Endodermal cell (in vitro differentiated cells): Measurements from ENCODE around the gene STK35. TPM values are rescaled to one million over a fixed set of nuclear protein-coding genes. Genes with fewer than 3 reads are reported as not detected.

Source experiments
- DNase-seq: peaks from one replicate; pipeline ENCODE4 v3.0.0-alpha.2; 2017
- H3K27ac ChIP-seq: 2 replicates; pipeline ENCODE4 v1.5.1; 2013; ENCODE audit warnings: mild to moderate bottlenecking, low read depth, low read length, moderate library complexity
- H3K27me3 ChIP-seq: 2 replicates; pipeline ENCODE4 v1.6.1; 2013; ENCODE audit warnings: mild to moderate bottlenecking, low read length, moderate library complexity; ENCODE audit not compliant: insufficient read depth, control insufficient read depth, poor library complexity, severe bottlenecking
- H3K36me3 ChIP-seq: 2 replicates; pipeline ENCODE4 v1.7.0; 2013; ENCODE audit warnings: mild to moderate bottlenecking, low read length, moderate library complexity; ENCODE audit not compliant: control insufficient read depth, insufficient read depth
- H3K4me1 ChIP-seq: one replicate; pipeline ENCODE4 v1.7.0; 2013; ENCODE audit warnings: low read length; ENCODE audit not compliant: control insufficient read depth, insufficient read depth
- H3K4me3 ChIP-seq: 2 replicates; pipeline ENCODE4 v1.5.1; 2013; ENCODE audit warnings: mild to moderate bottlenecking, low read length, moderate library complexity
- H3K9ac ChIP-seq: 2 replicates; pipeline ENCODE4 v1.6.1; 2013; ENCODE audit warnings: mild to moderate bottlenecking, low read length, moderate library complexity; ENCODE audit not compliant: poor library complexity, severe bottlenecking; ENCODE audit errors: extremely low read depth
- H3K9me3 ChIP-seq: 2 replicates; pipeline ENCODE4 v1.6.1; 2013; ENCODE audit warnings: mild to moderate bottlenecking, low read length, moderate library complexity; ENCODE audit not compliant: control insufficient read depth
- H3K27ac Mint-ChIP-seq: 2 replicates; pipeline ENCODE4 v1.8.0; 2020; ENCODE audit warnings: mixed read lengths
- H3K27me3 Mint-ChIP-seq: 2 replicates; pipeline ENCODE4 v1.8.0; 2021; ENCODE audit warnings: mild to moderate bottlenecking, mixed read lengths; ENCODE audit not compliant: insufficient read depth
- H3K36me3 Mint-ChIP-seq: 2 replicates; pipeline ENCODE4 v1.8.0; 2020; ENCODE audit warnings: low read depth, mixed read lengths
- H3K4me1 Mint-ChIP-seq: 2 replicates; pipeline ENCODE4 v1.8.0; 2020; ENCODE audit warnings: mixed read lengths
- H3K4me3 Mint-ChIP-seq: 2 replicates; pipeline ENCODE4 v1.8.0; 2020; ENCODE audit warnings: mild to moderate bottlenecking, moderate library complexity, mixed read lengths
- H3K9me3 Mint-ChIP-seq: 2 replicates; pipeline ENCODE4 v1.8.0; 2020; ENCODE audit warnings: mild to moderate bottlenecking, mixed read lengths
- CTCF ChIP-seq: fragments of 200-600 bp; sonication (generic); conservative IDR thresholded peaks from 2 replicates; pipeline ENCODE4 v1.5.0; 2021; ENCODE audit warnings: antibody characterized with exemption, mild to moderate bottlenecking
- WGBS, 2 experiments: methylation state at CpG; one replicate each; pipeline versions ENCODE4 v1.1.5 to v1.1.7; 2013; ENCODE audit warnings: missing lambda C conversion rate in 2 of 2, mixed read lengths in 1 of 2; ENCODE audit not compliant: insufficient coverage in 1 of 2, insufficient read length in 1 of 2; 5-methylcytosine and 5-hydroxymethylcytosine counted together
- total RNA-seq, 2 donors: library from RNA; stranded (reverse); fragmentation: NEBNext Ultra II Directional in 1 of 2; extraction: Animal tissue kit (Norgen Biotek cat#: 25700) in 1 of 2; gene quantifications; 2 replicates in 1 of 2; 3 replicates in 1 of 2; pipeline ENCODE4 v1.2.1, GENCODE V29; 2021

STK35 gene
- total RNA-seq, 2 donors from 2014 or later = 44.0 to 46.3 TPM

- no peak overlapping the region for H3K27ac ChIP-seq
- Mint-ChIP-seq H3K27me3 (peaks cover 9% of the 10 kb centered on the region), H3K4me3 (no peak overlapping the region), H3K27ac (no peak overlapping the region), H3K9me3 (peaks cover 5% of the 10 kb centered on the region), H3K4me1 (peaks cover 15% of the 10 kb centered on the region), H3K36me3 (no peaks in the 10 kb centered on the region)
- no peaks in the 10 kb centered on the region for H3K4me1 ChIP-seq
- TF ChIP-seq CTCF = no peak
- no peak overlapping the region for H3K4me3 ChIP-seq
- no peaks in the 10 kb centered on the region for H3K36me3 ChIP-seq
- DNase-seq = no peak
- H3K27me3 ChIP-seq = no peaks in the 10 kb centered on the region
- H3K9ac ChIP-seq = no peak overlapping the region
- H3K9me3 ChIP-seq = peaks cover 19% of the 10 kb centered on the region
Measured at GRCh38 chr20:2053615-2054014, 48.0 kb upstream of the STK35 start.

- H3K9ac ChIP-seq = no peak overlapping the region
- H3K9me3 ChIP-seq = peaks cover 19% of the 10 kb centered on the region
- Mint-ChIP-seq H3K9me3 (peaks cover 5% of the 10 kb centered on the region), H3K4me3 (no peak overlapping the region), H3K27ac (no peak overlapping the region), H3K36me3 (no peaks in the 10 kb centered on the region), H3K4me1 (peaks cover 10% of the 10 kb centered on the region), H3K27me3 (peaks cover 9% of the 10 kb centered on the region)
- TF ChIP-seq CTCF = no peak
- no peaks in the 10 kb centered on the region for H3K27me3 ChIP-seq
- H3K4me1 ChIP-seq = no peaks in the 10 kb centered on the region
- H3K36me3 ChIP-seq = no peaks in the 10 kb centered on the region
- no peak for DNase-seq
- H3K4me3 ChIP-seq = no peak overlapping the region
- no peak overlapping the region for H3K27ac ChIP-seq
Measured at GRCh38 chr20:2054911-2055310, 46.7 kb upstream of the STK35 start.

- Mint-ChIP-seq H3K27ac (no peak overlapping the region), H3K4me3 (no peak overlapping the region), H3K27me3 (peaks cover 9% of the 10 kb centered on the region), H3K36me3 (no peaks in the 10 kb centered on the region), H3K9me3 (peaks cover 5% of the 10 kb centered on the region), H3K4me1 (no peaks in the 10 kb centered on the region)
- Histone ChIP-seq H3K27ac (no peak overlapping the region), H3K36me3 (no peaks in the 10 kb centered on the region), H3K4me1 (no peaks in the 10 kb centered on the region), H3K9me3 (peaks cover 9% of the 10 kb centered on the region), H3K27me3 (no peaks in the 10 kb centered on the region), H3K4me3 (no peak overlapping the region), H3K9ac (no peak overlapping the region)
- 67 to 78% methylated on average over 1 to 2 of the region's 2 CpGs for WGBS, 2 experiments
- no peak for DNase-seq
- TF ChIP-seq CTCF = no peak
Measured at GRCh38 chr20:2059411-2059810, 42.2 kb upstream of the STK35 start.
